GM19372 (cell line): ENCODE results near the gene EXOSC2.

Experiments
- ATAC-seq: cut with Tn5 transposase; IDR thresholded peaks from one replicate; pipeline ENCODE4 v1.9.1; 2021; ENCODE audit warnings: mild to moderate bottlenecking, low read depth, moderate library complexity; ENCODE audit not compliant: unreplicated experiment

The EXOSC2 gene

GRCh38 chr9:130693426-130694191, at the start of gene EXOSC2:
EXOSC2 (plus strand) TSS chr9:130693780; CDS start chr9:130693792, 12 bp downstream.
- ATAC-seq, result peak; percentile 96

- no peak for ATAC-seq
These were observed 42.4 kb upstream of the EXOSC2 start for GRCh38 chr9:130651221-130651620.

GRCh38 chr9:130651752-130652151, 41.8 kb upstream of the EXOSC2 start:
- ATAC-seq, result no peak

- ATAC-seq, result no peak
These were observed 38.7 kb upstream of the EXOSC2 start for GRCh38 chr9:130654879-130655278.

- no peak for ATAC-seq
These were observed 34.5 kb upstream of the EXOSC2 start for GRCh38 chr9:130658893-130659698.

- no peak for ATAC-seq
These were observed 33.8 kb upstream of the EXOSC2 start for GRCh38 chr9:130659699-130660248.

GRCh38 chr9:130660326-130660682, 33.3 kb upstream of the EXOSC2 start:
- ATAC-seq, result no peak

- no peak for ATAC-seq
These were observed 32.7 kb upstream of the EXOSC2 start for GRCh38 chr9:130660683-130661450.

GRCh38 chr9:130661451-130662098, 32.0 kb upstream of the EXOSC2 start:
- ATAC-seq, result no peak

- no peak for ATAC-seq
These were observed 31.2 kb upstream of the EXOSC2 start for GRCh38 chr9:130662099-130662969.

- no peak for ATAC-seq
These were observed 30.7 kb upstream of the EXOSC2 start for GRCh38 chr9:130662970-130663257.

- no peak for ATAC-seq
These were observed 30.2 kb upstream of the EXOSC2 start for GRCh38 chr9:130663258-130663976.

GRCh38 chr9:130663977-130664250, 29.7 kb upstream of the EXOSC2 start:
- ATAC-seq, result no peak

GRCh38 chr9:130664251-130665028, 29.1 kb upstream of the EXOSC2 start, which contains the start of gene PRDM12:
PRDM12 (plus strand) TSS chr9:130664594; CDS start chr9:130664654, 60 bp downstream.
- no peak for ATAC-seq

GRCh38 chr9:130665029-130665430, 28.6 kb upstream of the EXOSC2 start:
- no peak for ATAC-seq

GRCh38 chr9:130665431-130666392, 27.9 kb upstream of the EXOSC2 start:
- ATAC-seq, result no peak
